Activated CD4-positive, alpha-beta T cell treated with anti-CD3 and anti-CD28 coated beads, Interleukin-2, amount 50 U/mL, for 48 hours (primary cell): ENCODE measurements around the gene MSL1.

ENCODE experiments used
- DNase-seq, 2 experiments: peaks; one replicate each; pipeline ENCODE4 v3.0.0-alpha.2; 2020

Gene MSL1

DNA sequence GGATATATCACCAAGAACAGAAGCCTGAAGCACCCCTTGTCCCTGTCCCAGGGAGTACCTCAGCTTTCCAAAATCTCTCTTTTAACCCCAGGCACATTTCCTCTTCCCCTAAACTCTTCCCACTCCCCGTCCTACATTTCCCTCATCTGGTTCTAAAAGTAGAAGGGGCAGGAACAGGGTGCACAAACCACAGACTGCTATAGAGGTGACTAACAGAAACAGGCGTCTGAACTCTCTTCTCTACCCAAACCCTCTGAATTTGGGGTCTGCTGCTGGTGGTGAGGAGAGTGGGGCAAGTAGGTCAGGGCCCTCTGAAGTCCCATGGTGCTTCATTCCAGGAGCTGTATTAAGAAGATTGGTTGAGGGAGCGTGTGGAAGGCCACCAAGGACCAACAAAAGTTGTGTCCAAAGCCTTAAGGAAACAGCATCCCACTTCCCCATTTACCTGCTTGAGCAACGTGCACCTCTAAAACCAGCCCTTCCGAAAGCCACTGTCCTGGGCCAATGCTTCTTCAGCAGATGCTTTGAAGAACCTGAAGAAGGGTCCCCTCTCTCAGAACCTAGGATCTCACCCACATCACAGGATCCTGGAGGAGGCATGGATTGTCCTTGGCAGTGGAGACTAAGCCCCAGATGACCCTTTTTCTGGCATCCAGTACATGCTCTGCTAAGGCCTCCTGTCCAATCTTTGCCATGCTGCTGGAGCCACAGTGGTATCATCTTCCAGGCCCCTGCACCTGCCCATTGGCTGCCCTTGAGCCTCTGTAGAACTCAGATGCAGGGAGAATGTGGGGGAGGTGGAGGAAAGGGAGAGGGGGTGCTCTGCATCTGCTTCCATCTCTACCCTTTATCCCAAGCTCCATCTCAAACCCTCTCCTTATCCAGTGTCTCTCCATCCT lies 15.7 kb upstream of the MSL1 start:
- DNase-seq, result no peak

DNA sequence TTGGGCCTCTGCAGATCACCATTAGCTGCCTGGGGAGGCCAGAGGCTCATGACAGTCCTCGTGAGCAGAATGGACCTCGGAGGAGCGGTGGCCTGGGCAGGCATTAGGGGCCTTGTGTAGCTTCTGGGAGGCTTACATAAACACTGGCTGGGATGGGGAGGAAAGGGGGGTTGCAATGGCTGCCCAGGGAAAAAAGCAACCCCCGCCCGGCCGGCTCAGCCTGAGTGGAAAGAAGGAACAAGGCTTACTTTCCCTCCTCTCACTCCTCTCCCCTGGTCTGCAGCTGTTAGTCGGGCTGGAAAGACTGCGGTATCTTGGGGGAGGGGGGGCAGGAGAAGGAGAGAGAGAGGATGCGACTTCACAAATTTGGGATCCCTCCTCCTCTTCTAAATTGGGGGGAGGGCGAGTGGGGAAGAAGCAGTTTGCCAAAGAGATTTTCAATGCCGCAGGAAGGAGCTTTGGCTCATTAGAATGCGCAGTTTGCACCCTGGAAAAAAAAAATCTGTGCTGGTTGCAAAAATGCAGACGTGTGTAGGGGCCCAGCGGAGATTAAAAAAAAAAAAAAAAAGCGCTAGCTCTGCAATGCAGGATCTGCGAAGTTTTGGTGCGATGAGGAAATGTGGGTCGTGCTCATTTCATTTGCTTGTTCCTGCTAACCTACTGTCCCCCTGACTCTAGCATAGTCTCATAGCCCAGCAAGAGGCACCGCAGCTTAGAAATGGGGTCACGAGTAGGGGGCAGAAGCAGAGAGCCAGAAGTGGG lies 14.8 kb upstream of the MSL1 start:
- no peak for DNase-seq

DNA sequence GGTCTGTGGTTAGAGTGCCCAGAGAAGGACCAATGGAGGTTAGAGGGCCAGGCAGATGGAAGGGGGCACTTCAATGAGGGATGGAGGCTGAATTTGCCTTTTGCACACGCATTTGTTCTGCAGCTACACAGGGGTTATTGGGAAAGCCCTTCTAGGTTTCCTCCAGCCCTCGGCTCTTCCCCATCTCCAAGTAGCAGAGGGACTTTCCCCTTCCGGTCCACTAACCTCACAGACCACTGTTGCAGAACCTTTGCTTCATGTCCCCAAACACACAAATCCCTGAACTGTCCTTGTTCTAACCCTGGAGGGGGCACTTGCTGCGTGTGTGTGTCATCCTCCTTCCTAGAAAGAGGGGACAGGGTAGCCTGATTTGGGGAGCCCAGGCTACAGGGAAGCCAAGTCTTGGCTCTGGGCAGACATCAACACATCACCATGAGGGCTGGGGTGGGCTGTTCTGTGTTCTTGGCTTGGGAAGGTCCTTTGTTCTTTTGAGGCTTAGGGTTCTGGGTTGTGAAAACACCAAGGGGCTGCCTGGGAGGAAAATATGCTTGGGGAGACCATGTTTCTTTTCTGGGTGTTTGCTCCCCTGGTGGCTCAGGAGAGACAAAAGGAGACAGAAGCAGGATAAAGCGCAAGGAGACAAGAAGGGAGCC lies 14.1 kb upstream of the MSL1 start:
- DNase-seq, result no peak

DNA sequence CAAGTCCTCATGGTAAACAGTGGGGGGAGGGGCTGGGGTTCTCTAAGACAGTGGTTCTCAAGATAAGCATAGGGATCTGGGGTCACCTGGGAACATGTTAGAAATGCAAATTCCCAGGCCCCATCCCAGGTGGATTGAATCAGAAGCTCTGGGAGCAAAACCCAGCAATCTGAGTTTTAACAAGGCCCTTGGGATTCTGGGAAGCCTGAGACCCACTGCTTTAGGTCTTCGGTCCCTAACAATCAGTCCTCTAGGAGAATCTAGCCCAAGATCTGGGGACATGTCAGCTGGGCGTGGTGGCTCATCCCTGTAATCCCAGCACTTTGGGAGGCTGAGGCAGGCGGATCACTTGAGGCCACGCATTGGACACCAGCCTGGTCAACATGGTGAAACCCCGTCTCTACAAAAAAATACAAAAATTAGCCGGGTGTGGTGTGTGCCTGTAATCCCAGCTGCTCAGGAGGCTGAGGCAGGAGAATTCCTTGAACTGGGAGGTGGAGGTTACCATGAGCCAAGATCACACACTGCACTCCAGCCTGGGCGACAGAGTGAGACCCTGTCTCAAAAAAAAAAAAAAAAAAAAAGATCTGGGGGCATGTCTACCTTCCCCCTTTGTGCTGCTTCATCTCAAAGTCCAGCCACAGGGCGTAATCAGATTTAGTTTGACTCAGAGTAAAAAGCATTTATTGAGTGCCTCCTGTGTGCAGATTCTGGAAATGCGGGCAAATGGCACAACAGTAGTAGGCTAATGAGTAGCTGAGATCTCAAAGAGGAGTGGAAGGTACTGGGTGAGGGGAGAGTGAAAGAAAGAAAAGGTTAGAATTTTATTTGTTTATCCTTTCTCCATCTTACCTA lies 12.6 kb upstream of the MSL1 start:
- no peak for DNase-seq

DNA sequence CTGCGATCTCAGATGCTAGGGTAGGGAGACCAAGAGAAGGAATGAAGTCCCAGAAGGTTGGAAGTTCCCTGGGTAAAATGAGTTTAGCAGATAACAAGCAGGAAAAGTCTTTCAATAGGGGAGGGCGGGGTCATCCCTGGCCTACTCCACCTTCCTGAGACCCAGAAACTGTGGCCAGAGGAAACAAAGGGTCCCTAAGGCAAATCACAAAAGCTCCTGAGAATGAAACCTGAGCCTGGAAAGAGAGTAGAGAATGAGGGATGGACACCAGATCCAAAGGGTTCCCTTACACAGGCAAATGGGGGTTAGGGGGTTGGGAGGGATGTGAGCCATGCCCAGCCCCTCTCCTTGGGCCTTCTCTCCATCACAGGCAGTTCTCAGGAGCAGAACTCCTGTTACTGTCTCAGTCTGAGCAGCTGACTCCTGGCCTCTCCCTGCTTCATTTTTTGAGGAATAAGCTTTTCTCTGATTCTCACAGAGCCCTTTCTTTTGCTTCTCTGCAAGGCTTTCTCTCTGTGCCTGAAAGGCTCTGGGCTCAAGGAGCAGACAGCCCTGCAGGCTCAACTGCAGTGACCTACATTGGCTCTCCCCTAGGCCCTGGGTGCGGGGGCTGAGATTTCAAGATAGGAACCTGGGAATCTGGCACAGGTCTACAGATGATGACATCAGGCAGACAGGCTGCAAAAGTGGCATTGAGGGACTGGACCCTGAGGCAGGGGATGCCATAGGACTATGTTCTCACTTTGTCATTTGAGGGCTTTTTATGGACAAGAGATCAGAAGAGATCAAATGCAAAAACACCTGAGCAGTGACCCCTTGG lies 11.5 kb upstream of the MSL1 start:
- no peak for DNase-seq

DNA sequence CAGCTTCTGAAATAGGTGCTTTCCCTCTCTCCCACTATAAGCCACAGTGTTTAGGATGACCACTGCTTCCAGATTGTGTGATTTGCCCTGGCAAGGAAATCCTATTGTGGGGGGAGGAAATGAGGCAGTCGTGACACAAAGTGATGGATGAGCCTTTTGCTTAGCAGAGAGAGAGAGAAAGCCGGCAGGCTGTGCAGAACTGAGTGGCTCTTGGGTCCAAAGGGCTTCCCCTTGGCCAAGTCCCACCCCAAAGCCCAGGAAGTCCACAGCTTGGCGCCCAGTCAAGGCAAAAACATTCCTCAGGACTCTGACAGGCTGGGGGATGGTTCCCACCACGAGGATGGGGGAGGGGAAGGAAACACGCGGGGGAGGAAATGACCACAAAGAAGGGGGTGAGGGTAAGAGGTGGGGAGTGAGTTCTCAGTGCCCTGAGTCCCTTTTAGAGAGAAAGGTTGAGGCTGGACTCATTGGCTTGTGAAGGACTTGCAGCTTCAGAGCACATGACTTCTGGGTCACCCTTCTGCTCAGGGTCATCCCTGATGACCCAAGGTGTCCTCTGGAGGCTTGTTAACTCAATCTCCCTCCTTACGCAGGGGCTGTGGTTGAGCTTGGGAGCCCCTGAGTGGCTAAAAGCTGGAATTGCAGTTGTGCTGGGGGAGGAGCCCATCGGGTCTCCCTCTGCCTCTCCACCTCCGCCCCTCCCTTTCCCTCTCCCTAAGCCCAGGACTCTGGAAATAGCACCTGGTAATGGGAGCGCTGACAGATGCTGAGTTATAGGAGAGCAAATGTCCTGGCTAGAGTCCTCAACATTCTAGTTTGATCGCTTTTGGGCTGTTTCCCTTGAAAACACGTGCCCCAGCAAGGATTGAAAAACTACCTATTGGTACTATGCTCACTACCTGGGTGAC lies 10.3 kb upstream of the MSL1 start:
- DNase-seq, result peak; percentile 76 to 81

DNA sequence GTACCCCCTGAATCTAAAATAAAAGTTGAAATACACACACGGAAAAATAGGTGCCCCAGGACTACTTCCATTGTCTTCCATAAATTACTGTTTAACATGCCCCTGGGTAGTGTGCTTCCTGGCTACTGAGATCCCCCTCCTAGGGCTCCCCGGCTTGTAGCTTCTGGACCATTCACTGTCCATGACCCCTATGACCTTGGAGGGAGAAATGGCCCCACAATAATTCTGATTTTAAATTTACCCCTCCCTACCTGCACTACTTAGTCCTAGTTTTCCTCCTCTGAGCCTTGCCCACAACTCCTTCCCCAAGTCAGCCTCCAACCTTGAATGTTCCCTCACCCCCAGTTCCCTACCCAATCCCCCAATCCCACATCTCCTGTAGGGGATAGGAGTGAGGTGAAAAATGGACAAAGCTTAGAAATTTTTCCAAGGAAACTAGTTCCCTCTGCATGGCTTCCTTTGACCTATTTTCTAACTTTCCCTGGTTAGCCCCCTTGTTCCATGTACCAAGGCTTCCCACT lies 9.5 kb upstream of the MSL1 start:
- DNase-seq, result no peak

DNA sequence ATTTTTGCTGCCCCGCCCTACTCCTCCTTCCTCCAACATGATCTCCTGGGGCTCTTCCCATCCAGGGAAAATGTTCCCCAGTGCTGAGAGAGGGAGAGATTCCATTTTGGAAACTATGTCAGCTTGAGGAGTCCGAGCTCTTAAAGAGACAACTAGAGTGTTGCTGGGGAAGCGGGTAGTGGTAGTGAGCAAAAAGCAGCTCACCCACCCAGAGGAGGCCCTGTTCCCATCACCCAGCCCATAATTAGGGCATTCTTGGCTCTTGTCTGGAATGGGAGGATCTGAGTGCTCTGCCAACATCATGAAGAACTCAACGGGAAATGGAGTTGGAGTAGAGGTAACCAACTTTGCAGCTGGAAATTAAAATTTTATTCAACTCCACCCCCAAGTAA lies 9.1 kb upstream of the MSL1 start:
- no peak for DNase-seq

DNA sequence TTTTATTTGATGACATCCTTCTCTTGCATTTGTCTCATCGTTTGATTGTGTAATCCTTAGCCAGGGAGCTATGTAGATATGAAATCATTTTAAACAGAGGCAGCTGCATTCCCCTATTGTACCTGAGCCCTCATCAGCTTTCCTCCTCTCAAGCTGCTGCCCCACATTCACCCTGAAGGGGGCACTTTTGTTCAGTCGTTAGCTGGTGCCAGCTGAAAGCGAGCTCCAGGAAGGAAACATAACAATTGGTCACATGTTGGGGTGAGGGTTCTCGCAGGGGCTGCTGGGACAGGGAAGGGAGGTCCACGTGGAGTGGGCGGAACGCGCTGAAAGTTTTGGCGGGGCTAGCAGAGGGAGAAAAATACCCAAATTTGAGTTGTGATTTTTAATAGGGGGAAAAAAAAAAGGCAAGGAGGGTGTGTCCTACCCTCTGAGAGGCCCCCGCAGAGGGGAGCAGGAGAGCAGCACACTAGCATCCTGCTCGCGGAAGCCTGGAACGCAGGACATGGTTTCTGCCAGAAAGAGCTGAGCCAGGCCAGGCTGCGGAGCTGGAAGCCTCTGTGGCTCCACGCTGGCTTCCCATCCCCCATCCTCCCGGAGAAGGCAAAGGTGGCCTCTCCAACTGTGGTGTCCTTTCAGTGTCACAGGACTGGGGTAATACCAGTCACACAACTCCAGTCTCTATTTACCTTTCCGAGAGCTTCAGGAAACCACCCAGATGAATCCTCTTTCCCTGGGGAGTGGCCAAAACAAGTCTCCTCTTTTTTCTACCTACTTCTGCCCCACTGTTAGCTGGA lies 8.5 kb upstream of the MSL1 start:
- DNase-seq, result peak; percentile 95 to 96

DNA sequence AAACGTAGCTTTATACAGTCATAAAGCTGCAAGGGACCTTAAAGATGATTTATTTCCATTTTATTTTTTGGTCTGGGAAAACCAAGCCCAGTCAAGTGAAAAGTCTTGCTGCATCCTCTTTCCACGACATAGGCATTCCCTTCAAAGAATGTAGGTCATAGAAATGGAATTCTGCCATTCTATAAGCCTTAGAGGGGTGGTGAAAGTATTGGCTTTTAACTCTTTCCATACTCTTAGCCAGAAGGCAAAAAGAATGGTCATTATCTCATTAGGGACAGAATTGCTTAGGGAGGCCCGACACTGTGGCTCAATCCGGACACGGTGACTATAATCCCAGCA lies 7.9 kb upstream of the MSL1 start:
- no peak for DNase-seq

DNA sequence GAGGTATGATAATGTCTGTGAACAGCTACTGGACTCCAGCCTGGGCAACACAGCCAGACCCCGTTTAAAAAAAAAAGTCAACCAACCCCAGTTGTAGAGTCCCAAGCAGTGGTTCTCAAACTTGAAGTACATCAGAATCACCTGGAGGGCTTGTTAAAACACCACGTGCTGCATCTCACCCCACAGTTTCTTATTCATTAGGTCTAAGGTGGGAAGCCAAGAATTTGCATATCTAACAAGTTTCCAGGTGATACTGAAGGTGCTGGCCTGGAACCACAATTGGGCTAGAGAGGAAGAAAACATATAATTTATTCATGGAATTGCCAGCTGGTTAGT lies 6.7 kb upstream of the MSL1 start:
- no peak for DNase-seq

DNA sequence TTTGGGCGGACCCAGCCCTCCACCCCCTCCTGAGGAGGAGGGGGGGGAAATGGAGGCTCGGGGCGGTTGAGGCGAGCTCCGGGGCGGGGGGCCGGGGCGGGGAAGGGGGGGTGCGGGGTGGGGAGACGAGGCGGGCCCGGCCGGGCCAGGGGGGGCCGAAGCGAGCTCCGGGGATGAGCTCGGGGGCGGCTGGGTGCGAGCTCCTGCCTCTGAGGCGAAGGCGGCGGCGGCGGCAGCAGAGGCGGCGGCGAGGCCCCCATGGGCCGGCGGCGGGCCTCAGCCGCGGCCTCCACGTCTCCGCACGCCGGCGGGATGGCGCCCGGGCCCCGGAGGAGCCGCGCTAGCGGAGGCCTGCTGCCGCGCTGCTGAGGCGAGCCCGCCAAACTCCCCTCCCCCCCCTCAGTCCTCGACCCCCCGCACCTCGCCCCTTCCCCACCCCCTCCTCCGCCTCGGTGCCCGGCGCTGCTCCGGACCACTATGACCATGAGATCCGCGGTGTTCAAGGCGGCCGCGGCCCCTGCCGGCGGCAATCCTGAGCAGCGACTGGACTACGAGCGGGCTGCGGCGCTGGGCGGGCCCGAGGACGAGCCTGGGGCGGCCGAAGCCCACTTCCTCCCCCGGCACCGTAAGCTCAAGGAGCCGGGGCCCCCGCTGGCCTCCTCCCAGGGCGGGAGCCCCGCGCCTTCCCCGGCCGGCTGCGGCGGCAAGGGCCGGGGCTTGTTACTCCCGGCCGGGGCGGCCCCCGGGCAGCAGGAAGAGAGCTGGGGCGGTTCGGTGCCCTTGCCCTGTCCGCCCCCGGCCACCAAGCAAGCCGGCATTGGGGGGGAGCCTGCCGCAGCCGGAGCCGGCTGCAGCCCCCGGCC lies 596 bp downstream of the MSL1 start:
- no peak for DNase-seq

DNA sequence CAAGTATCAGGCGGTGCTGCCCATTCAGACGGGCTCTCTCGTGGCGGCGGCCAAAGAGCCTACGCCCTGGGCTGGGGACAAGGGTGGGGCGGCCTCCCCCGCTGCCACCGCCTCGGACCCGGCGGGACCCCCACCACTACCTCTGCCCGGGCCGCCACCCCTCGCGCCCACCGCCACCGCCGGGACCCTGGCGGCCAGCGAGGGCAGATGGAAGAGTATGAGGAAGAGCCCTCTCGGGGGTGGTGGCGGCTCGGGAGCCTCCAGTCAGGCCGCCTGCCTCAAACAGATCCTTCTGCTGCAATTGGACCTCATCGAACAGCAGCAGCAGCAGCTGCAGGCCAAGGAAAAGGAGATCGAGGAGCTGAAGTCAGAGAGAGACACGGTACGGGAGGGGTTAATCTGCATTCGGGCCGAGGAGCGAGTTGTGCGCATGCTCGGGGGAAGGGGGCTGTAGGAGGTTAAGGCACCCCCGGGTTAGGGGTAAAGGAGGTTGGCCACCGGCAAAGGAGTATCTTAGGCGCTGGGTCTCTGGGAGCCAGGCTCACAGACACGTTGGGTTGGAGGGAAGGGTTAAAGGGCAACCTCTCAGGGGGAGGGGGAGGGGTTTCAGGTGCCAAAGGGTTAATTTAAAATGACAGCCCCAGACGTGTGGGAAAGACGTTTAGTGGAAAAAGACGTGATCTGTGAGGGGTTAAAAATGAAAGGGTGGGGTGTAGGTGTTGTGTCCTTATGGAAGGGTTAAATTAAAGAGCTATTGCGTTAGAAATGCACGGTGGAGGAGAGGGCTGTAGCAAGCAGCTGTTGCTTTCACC lies 1.4 kb downstream of the MSL1 start:
- peak; percentile 64 to 70 for DNase-seq

DNA sequence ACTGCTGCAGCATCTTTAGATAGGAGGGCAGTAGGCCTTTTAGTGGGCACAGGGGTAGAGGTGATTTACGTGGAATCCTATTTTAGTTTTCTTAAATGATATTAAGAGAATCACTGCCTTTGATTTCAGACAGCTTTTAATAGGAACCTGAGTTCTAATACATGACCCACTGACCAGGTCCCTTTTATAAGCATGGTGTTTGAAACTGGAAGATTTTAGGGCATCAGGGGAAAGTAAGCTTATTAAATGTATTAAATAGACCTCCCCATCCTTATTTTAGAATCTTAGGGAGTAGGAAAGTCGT lies 2.0 kb downstream of the MSL1 start:
- no peak for DNase-seq

DNA sequence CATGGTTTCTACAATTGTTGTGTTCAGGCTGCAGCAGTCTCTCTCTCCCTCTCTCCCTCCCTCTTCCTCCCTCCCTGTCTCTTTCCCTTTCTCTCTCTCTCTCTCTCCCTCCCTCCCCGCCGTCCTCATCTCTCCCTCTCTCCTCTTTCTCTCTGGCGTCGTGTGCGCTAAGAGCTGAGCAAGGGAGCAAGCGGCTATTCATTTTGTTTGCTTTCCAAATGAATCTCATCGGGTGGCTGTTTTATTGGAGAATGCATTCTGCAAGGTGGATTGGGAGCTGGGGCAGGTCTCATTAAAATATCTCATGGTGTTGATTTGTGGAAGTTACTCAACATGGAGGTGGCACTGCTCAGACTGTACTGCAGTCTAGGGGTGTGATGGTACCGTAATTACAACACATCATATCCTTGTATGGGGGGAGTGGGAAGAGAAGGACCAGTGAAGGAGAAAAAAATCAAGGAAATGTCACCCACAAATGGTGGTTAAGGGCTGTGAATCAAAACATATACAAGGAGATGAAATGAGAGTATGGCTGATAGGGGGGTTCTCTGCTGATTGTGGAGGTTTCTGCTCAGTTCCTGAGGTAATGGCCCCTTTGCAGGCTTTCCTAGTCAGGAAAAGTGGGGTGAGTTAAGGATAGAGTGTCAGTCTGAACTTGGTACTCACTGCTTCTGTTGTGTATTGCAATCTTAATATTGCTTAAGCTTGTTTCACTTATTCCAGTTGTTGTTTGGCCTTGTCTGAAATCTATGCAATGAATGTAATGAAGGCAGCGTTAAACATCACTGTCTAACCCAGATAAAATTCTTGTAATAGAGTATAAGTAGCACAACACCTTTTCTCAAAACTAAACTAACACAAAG lies 2.7 kb downstream of the MSL1 start:
- no peak for DNase-seq

DNA sequence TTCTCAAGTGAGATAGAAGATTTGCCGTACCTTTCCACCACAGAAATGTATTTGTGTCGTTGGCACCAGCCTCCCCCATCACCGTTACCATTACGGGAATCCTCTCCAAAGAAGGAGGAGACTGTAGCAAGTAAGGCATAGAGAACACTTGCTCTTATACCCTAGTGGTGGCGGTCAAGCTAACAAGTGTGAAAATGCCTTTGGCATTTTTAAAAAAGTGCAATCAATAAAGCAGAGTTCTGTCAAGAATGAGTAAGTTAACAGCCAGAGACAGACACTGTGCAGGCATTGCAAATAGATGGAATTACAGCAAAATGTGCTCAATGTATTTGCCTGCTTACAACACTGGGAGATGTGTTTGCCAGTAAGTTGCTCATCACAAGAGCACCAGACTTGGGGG lies 7.7 kb downstream of the MSL1 start:
- DNase-seq, result no peak

DNA sequence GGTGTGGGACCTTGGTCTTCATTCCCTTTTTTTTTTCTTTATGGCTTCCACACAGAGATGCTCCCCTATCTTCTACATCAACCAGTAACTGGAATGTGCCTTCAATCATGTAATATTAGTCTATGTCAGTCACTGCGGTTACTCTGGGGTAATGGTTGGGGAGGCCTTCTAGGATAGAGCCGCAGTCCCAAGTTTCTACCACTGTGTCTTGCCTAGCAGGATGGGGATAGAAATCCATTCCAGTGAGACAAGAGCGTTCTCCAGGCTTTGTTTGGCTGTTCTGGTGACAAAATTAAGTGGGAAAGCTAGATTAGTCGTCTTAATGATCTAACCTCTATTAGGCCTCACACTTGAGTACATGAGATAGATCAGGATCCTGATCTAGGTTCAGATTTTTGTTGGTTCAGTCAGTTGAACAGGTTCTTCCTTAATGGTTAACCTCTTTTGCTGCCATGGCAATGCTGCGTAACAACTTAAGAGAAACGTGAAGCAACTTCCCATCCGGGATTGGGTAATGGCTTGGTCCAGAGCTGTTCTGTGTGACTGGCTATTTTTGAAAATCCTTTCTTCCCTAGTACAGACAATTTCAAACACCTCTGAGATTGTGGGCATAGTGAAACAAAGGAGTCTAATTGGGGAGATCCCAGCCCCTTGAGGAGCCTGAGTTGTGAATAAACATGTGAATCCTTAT lies 8.7 kb downstream of the MSL1 start:
- no peak for DNase-seq
